Ovary (tissue), 9 donors: ENCODE results near the gene STARD5. TPM values are rescaled to one million over a fixed set of nuclear protein-coding genes. Genes with fewer than 3 reads are reported as not detected.

Experiments used
- DNase-seq, 5 donors: peaks; one replicate each; pipeline ENCODE4 v3.0.0-alpha.2; 2019 to 2020
- H3K27ac ChIP-seq, 2 donors: fragments of 200-600 bp; one replicate each; pipeline versions ENCODE4 v1.5.1 to v1.8.0; 2019 to 2022
- H3K27me3 ChIP-seq: fragments of 200-600 bp; one replicate; pipeline ENCODE4 v1.8.0; 2022
- H3K36me3 ChIP-seq: fragments of 200-600 bp; sonication (generic); one replicate; pipeline ENCODE4 v1.5.1; 2019
- H3K4me1 ChIP-seq: one replicate; pipeline ENCODE4 v1.8.1; 2013; ENCODE audit warnings: mild to moderate bottlenecking, moderate library complexity; ENCODE audit not compliant: insufficient read depth
- H3K4me3 ChIP-seq: fragments of 200-600 bp; sonication (generic); one replicate; pipeline ENCODE4 v1.5.1; 2017
- H3K9me3 ChIP-seq, 2 donors: fragments of 200-600 bp in 1 of 2; sonication (generic) in 1 of 2; one replicate each; pipeline versions ENCODE4 v1.5.1 to v1.8.1; 2013 to 2019; ENCODE audit warnings: mild to moderate bottlenecking in 1 of 2, moderate library complexity in 1 of 2
- EP300 ChIP-seq: sonication (generic); formaldehyde crosslinking; IDR thresholded peaks from one replicate; pipeline ENCODE4 v1.6.1; 2017; ENCODE audit warnings: antibody characterized with exemption
- POLR2A ChIP-seq: fragments of 450-650 bp; IDR thresholded peaks from one replicate; pipeline ENCODE4 v1.6.1; 2017; ENCODE audit warnings: antibody characterized with exemption, mild to moderate bottlenecking, moderate library complexity
- WGBS, 3 donors: extraction: QIAGEN DNeasy Blood & Tissue Kit in 1 of 3; methylation state at CpG; one replicate each; pipeline versions ENCODE4 v1.1.5 to v1.1.7; 2013 to 2017; 5-methylcytosine and 5-hydroxymethylcytosine counted together
- intact Hi-C, 4 donors: fragments of 100-400 bp; cut with DNase I; formaldehyde crosslinking; loops; one replicate each; pipeline versions ENCODE4 v1.11.0 to v1.15.1; 2022 to 2023
- polyA plus RNA-seq, 2 donors: library from polyadenylated mRNA; stranded (reverse); fragments of 200-250 nt in 1 of 2; fragments of 350-450 nt in 1 of 2; fragmentation: Illumina TruSeq in 1 of 2; extraction: RNeasy Lipid Tissue Mini Kit (QIAGEN cat#74804) in 1 of 2; gene quantifications; one replicate each; pipeline ENCODE4 v1.2.3, GENCODE V29; 2013 to 2014
- total RNA-seq, 7 donors: library from RNA; depleted of rRNA in 2 of 7; stranded (reverse); fragments of >200 nt in 2 of 7; fragmentation: NEBNext Ultra II Directional in 3 of 7; extraction: Animal tissue kit (Norgen Biotek cat#: 25700) in 3 of 7; gene quantifications; one replicate each; pipeline versions ENCODE4 v1.1.0 to v1.2.4, GENCODE V29; 2016 to 2023
- TF ChIP-seq, protein P1 (sequence below), 3 donors: fragments of 450-650 bp in 2 of 3; fragments of 200-600 bp in 1 of 3; IDR thresholded peaks; one replicate each; pipeline versions ENCODE4 v1.5.1 to v1.8.0; 2016 to 2022; ENCODE audit warnings: antibody characterized with exemption in 3 of 3, mild to moderate bottlenecking in 1 of 3
- donor health status: DM: no; HTN: no; CAD: no; lungs with moderate emphysema.
- donor health status: DM: no; HTN: no; CAD: no.
- donor health status: Bipolar disorder and iron deficiency.
- donor health status: DM: yes; HTN: yes; CAD: no.
- donor health status: DM: no; HTN: no; CAD: no.
- donor health status: DM: yes; HTN: yes; CAD: no.

The STARD5 gene
- total and polyA plus RNA-seq, 9 donors, result 3.8 to 9.4 (median 6.3) TPM

DNA sequence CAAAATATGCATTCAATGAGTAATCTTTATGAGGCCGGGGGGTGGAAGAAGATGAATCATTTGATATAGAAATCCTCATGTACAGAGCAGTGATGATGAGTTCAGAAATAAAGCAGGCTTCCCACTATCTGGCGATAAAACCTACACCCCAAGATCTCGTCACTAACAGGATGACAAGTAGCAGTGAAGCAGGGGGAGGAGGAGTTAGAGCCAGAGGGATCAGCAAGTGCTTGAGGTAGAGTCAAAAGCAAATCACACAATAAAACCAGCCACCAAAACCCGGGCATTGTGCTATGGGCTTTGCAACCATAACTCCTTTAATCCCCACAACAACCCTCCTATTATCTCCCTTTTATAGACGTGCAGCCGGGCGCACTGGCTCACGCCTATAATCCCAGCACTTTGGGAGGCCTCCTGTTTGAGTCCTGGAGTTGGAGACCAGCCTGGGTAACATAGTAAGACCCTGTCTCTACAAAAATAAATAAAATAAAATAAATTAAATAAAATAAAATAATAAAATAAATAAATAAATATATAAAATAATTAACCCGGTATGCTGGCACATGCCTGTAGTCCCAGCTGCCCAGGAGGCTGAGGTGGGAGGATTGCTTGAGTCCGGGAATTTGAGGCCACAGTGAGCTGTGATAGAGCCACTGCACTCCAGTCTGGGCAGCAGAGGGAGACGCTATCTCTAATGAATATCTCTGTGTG is 53.0 kb downstream of the STARD5 start:
- intact Hi-C loops, result loop anchor here in 2 of 4 donors (5.0 to 10.0 kb wide), 2 partner anchors 131 to 134 kb away; no protein-coding TSS in a partner anchor
- no peaks in the 10 kb centered on the region for H3K36me3 ChIP-seq
- H3K27ac ChIP-seq, result no peak overlapping the region
- no peaks in the 10 kb centered on the region for H3K27me3 ChIP-seq
- no peaks in the 10 kb centered on the region for H3K9me3 ChIP-seq
- WGBS, 3 donors, result 91 to 92% (median 91%) methylated on average over 11 of the region's 11 CpGs
- TF ChIP-seq, protein P1, sequence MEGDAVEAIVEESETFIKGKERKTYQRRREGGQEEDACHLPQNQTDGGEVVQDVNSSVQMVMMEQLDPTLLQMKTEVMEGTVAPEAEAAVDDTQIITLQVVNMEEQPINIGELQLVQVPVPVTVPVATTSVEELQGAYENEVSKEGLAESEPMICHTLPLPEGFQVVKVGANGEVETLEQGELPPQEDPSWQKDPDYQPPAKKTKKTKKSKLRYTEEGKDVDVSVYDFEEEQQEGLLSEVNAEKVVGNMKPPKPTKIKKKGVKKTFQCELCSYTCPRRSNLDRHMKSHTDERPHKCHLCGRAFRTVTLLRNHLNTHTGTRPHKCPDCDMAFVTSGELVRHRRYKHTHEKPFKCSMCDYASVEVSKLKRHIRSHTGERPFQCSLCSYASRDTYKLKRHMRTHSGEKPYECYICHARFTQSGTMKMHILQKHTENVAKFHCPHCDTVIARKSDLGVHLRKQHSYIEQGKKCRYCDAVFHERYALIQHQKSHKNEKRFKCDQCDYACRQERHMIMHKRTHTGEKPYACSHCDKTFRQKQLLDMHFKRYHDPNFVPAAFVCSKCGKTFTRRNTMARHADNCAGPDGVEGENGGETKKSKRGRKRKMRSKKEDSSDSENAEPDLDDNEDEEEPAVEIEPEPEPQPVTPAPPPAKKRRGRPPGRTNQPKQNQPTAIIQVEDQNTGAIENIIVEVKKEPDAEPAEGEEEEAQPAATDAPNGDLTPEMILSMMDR (IDR thresholded peaks at IDR 0.05), result no peak
- TF ChIP-seq EP300, result no peak
- TF ChIP-seq POLR2A, result no peak
- H3K4me3 ChIP-seq, result no peak overlapping the region
- H3K4me1 ChIP-seq, result no peaks in the 10 kb centered on the region
- DNase-seq, result no peak

DNA sequence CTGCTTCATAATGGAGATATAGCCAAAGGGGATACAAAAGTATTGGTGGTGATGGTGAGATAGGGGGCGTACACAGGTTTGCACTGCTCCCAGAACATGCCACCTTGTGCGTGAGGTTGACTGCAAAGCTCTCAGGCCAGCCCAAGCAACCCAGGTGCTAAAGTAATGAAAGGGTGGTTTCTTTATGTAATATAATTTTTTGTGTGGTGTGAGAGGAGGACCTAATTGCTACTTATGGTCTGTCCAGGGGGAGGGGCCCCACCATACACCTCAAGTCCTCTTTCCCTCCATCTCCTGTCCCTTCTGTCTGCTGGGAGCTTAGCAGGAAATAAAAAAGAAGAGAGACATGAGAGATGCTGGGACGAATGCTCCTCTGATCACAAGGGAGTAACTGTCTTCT is 53.8 kb downstream of the STARD5 start:
- TF ChIP-seq EP300, result no peak
- TF ChIP-seq POLR2A, result no peak
- TF ChIP-seq, protein P1 (IDR thresholded peaks at IDR 0.05), result no peak
- WGBS, 3 donors, result 87 to 90% (median 88%) methylated on average over 3 of the region's 3 CpGs
- DNase-seq, result no peak
- H3K4me3 ChIP-seq, result no peak overlapping the region
- no peaks in the 10 kb centered on the region for H3K27me3 ChIP-seq
- no peaks in the 10 kb centered on the region for H3K4me1 ChIP-seq
- no peaks in the 10 kb centered on the region for H3K36me3 ChIP-seq
- H3K9me3 ChIP-seq, result no peaks in the 10 kb centered on the region
- no peak overlapping the region for H3K27ac ChIP-seq
- intact Hi-C loops, result loop anchor here in 2 of 4 donors (5.0 to 10.0 kb wide), 2 partner anchors 132 to 135 kb away; no protein-coding TSS in a partner anchor

DNA sequence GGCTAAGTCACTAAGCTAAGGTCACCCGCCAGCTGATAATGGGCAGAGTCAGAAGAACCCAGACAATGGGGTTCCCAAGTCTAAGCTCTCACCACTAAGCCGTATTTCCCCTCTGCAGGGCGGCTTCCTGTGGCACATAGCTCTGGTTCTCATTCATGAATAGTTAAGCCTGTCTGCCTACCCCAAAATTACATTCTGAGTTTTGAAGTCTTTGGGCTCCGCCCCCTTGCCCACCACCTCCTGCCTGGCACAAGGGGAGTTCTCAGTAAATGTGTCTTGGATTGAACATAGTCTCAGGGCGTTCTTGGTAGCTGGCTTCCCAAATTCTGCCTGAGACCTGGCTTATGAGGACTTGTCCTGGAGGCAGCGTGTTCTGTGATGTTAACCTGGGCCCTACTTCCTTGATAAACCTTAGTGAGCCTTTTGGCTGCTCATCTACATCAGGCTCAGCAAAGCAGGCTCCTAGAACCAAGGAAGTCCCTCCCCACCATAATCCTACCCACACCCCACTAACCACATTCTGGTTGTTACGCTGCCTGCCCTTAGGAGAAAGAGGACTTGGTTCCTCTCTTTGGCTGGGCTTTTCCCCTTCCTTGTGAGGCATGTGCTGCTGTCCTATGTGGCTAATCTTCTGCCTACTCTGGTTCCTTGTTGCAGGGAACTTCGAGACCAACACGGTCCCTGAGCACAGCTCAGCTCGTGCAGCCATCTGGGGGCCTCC is 54.9 kb downstream of the STARD5 start:
- 91 to 95% (median 94%) methylated on average over 10 of the region's 10 CpGs for WGBS, 3 donors
- no peaks in the 10 kb centered on the region for H3K9me3 ChIP-seq
- no peaks in the 10 kb centered on the region for H3K4me1 ChIP-seq
- H3K27me3 ChIP-seq, result no peaks in the 10 kb centered on the region
- H3K4me3 ChIP-seq, result no peak overlapping the region
- no peaks in the 10 kb centered on the region for H3K36me3 ChIP-seq
- intact Hi-C loops, result loop anchor here (5.0 to 10.0 kb wide), 3 partner anchors 112 to 494 kb away; partner anchors contain the start of gene CEMIP (in 1 of the 4)
- H3K27ac ChIP-seq, result no peak overlapping the region
- no peak for TF ChIP-seq POLR2A
- no peak for TF ChIP-seq EP300
- TF ChIP-seq, protein P1 (IDR thresholded peaks at IDR 0.05), result no peak
- no peak for DNase-seq

DNA sequence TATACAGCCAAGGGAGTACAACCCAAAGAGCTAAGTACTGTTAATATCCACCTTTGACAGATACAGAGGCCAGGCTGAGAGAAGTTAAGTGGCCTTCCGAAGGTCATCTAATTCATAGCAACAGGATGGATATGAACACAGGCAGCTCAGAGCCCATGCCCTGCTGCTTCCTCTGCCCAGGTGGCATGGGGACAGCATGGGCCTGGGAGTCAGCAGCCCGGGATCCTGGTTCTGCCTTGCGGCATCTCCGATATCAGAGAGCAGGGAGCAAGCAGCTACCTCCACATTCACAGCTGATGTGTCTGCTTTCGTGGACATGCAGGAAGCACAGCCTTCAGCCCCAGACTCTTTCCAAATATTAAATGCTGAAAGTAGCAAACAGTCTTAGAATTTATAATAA is 55.6 kb downstream of the STARD5 start:
- no peak overlapping the region for H3K4me3 ChIP-seq
- H3K4me1 ChIP-seq, result no peaks in the 10 kb centered on the region
- DNase-seq, result no peak
- no peaks in the 10 kb centered on the region for H3K27me3 ChIP-seq
- H3K27ac ChIP-seq, result no peak overlapping the region
- intact Hi-C loops, result loop anchor here (5.0 to 10.0 kb wide), 3 partner anchors 111 to 494 kb away; partner anchors contain the start of gene CEMIP (in 1 of the 4)
- no peaks in the 10 kb centered on the region for H3K9me3 ChIP-seq
- no peaks in the 10 kb centered on the region for H3K36me3 ChIP-seq
- TF ChIP-seq, protein P1 (IDR thresholded peaks at IDR 0.05), result no peak
- TF ChIP-seq POLR2A, result no peak
- no peak for TF ChIP-seq EP300
- WGBS, 3 donors, result 88 to 94% (median 91%) methylated on average over 5 of the region's 5 CpGs
